Measurements from ENCODE around the gene MYADML2.
"Not testable (repeated sequence)": the region's sequence is repeated elsewhere in the genome, so short reads cannot be mapped to it uniquely, and the experiment has no call there.

The MYADML2 gene

DNA sequence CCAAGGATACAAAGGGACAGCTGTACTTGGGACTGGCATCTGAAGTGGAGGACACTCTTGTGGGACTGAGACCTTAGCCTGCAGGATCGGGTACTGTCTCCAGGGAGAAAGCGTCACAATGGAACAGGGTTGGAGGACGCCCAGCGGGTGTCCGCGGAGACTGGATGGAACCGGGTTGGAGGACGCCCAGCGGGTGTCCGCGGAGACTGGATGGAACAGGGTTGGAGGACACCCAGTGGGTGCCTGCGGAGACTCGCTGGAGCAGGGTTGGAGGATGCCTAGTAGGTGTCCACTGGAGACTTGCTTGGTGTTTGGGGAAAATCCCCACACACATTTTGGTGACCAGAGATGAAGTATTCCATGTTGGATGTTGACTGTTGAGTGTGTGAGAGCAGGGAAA, at the start of gene MYADML2:
Gene MYADML2 (minus strand): TSS at position 45 of the 400 bp plus-strand sequence. CDS start 5,492 bp downstream, outside the sequence.
- no peak for DNase-seq (ENCODE audit: insufficient read length, low spot score)
- FAIRE-seq = no peak

GRCh38 chr17:81996232-81996756, 49.3 kb upstream of the MYADML2 start:
- FAIRE-seq (no peak), DNase-seq (ENCODE audit: insufficient read length, low spot score) (no peak)

DNA sequence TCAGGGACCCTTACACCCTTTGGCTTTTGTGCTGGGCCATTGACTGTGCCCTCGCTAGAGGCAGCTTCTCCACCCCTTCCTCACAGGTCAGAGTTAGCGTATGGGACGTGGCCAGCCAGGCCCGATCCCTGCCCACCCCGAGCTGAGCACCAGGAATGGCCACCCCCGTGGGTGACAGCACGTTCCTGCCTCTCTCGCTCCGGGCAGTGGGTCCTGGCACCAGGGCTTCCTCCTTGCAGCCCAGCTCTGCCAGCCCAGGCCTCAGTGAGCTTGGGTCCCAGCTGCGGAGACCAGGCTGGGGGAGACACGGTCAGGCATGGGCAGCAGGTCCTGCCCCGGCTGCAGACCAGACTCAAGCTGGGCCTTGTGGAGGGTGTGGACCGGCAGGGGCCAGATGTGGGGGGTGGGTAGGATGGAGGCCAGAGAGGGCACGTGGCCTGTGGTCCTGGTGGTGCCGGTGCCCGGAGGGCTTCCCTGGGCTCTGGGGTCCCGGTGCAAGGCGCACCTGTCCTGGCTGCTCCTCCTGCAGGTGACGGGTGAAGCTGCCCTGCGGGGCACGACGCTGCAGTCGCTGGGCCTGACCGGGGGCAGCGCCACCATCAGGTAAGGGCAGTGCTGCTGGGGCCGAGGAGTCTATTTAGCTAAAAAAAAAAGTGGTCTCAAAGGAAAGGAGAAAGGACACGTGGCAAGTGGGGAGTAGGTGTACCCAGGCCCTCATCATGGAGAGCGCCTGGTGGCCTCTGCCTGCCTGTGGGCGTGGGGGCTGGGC, 48.6 kb upstream of the MYADML2 start:
- FAIRE-seq = no peak
- no peak for DNase-seq (ENCODE audit: insufficient read length, low spot score)

DNA sequence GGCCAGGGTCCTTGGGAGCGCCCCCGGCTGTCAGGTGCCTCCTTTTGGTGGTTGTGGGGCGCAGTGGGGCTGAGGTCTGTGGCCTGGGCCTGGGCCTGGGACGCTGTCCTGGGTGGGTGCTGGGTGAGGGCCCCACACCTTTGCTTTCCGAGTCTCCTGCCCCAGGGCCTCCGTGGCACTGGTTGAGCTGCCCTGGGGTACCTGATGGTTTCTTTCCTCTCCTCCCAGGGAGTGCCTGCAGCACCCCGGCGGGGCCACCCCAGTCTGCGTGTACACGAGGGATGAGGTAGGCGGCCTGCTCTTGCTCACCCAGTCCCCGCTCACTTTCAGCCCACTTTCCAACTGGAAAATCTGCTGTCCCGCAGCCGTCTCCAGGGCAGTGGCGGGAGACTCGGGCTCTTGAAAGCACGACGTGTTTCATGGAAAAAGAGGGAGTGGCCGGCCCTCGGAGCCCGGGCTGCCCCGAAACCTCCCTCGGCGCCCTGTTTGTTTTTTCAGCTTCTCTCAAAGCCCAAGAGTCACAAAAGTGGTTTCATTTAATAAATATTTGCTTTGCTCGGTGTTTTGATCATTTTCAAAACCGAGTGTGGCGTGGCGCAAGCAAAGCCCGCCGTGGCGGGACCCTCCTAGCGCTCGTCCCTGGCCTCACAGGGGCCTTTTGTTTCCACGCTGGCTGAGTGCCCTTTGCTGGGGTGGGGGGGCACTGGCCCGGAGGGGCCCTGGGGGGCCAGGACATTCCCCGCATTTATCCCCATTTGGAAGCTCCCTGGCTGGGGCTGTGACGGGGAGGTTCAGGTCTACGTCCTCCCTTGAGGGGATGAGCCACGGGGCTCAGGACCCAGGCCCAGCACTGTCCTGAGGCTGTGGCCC, 47.8 kb upstream of the MYADML2 start:
- FAIRE-seq = no peak
- no peak for DNase-seq (ENCODE audit: insufficient read length, low spot score)

- FAIRE-seq = no peak
Measured at GRCh38 chr17:81993729-81994592, 46.9 kb upstream of the MYADML2 start.

DNA sequence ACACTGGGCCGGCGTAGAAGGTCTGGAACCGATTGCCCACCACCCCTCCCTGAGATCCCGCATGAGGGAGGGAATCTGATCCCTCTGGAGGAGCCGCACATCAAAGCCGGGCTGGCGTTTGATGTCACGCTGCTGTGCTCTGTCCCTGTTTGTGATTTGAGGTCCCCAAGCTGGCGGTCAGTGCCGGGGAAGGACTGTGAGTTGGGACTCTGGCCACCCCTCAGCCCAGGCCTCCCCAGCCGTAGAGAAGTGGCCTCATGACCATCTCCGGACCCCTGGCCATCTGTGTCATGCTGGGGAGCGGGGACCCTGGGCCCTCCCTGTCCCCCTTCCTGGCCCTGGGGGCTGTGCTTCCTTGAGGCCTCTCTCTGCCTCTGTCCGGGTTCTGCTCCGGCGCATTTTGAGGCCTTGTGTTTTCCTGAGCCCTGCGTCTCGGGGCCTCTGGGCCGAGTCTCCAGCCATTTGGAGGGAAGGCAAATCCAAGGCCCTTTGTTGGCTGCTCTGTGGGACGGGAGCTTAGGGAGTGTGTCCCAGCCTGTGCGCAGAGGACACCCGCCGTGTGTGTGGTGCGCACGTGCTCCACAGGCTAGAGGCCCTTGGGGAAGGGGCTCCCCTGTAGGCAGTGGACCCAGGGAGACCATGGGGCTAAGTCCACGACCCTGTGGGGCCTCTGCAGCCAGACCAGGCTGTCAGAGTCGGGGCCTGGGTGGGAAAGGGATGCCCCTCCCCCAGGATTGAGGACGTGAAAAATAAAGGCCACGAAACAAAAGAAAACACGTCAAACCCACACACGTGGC, 45.5 kb upstream of the MYADML2 start:
- no peak for FAIRE-seq
- DNase-seq (ENCODE audit: insufficient read length, low spot score) = no peak

More at GRCh38 chr17:81993729-81994592, 46.9 kb upstream of the MYADML2 start:
- DNase-seq (ENCODE audit: insufficient read length, low spot score) = no peak

- DNase-seq (ENCODE audit: insufficient read length, low spot score) (no peak), FAIRE-seq (no peak)
Measured at GRCh38 chr17:81991684-81992305, 44.8 kb upstream of the MYADML2 start.

DNA sequence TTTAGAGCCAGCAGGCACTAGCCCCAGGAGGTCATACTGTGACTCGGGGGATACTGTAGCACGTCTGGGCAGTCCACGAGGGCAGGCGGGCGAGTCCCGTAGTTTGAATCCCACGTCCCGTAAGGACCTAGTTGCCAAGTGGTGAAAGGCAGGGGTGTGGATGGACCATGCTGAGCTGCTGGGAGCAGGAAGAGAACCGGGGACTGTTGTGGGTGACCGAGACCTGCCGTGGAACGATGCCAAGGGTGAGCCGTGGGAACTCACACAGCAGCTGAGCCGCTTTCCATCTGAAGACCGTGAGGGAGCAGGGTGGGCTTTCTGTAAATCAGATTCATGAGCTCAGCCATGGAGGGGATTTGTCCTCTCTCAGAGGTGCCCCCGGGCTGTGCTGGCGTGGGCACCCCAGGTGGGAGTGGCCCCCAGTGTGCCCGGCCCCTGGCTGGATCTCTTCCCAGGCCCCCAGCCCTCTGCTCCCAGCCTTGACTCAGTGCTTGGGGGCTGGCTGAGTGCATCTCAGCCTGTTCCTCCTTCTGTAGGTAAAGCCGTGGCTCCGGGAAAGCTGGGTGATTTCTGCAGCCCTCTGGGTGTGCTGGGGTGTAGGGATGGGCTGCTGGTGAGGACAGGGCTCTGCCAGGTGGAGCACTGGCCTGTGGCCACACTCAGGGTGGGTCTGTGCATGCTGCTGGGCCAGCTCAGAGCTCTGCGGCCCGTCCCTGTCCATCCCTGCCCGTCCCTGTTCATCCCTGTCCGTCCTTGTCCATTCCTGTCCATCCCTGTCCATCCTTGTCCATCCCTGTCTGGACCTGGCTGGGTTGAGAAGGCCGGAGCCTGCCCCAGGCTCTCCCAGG, 44.0 kb upstream of the MYADML2 start:
- DNase-seq (ENCODE audit: insufficient read length, low spot score) (no peak), FAIRE-seq (no peak)

DNA sequence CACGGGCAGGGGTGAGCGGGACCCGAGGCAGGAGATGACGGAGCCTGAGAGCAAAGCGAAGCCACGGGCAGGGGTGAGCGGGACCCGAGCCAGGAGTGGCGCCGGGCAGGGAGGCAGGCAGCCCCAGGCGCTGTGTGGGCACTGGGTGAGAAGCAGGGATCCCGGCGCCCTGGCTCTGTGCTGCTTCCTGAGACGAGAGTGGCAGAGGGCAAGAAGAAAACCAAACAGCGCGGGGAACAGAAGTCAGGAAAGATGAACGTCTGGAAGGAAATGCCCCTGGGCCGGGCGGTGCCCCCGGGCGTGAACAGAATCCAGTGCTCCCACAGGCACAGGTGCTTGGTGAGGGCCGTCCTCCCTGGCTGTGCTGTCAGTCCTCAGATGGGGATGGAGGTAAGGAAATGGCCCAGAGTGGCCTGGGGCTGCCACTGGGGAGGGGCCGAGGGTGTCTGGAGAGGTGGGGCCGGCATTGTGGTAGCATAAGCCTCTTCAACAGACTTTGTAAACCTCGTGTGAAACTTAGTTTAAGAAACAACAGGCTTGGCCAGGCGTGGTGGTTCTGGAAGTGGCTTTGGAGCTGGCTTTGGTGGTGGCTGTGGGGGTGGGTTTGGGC, 40.2 kb upstream of the MYADML2 start:
- no peak for DNase-seq (ENCODE audit: insufficient read length, low spot score)

DNA sequence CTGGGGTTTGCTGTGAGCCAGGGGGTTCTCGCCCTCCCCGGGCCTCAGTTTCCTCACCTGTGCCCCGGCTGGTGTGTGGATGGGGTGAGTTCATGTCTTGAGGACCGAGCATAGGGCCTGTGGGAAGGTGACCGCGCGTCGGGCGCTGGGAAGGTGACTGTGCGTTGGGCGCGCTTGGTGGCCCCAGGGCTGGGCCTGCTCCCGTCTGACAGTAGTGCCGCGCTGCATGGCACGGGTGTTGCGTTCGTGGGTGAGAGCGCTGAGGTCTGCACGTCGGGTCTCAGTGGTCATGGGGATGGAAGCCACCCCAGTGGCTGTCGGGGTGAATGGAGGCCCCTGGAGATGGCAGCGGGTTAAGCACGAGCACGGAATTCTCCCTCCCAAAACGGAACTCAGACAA, 39.6 kb upstream of the MYADML2 start:
- DNase-seq (ENCODE audit: insufficient read length, low spot score) (no peak), FAIRE-seq (no peak)

More for the DNA sequence above, 40.2 kb upstream of the MYADML2 start:
- no peak for FAIRE-seq

GRCh38 chr17:81984773-81985410, 37.9 kb upstream of the MYADML2 start:
- FAIRE-seq = no peak
- no peak for DNase-seq (ENCODE audit: insufficient read length, low spot score)

DNA sequence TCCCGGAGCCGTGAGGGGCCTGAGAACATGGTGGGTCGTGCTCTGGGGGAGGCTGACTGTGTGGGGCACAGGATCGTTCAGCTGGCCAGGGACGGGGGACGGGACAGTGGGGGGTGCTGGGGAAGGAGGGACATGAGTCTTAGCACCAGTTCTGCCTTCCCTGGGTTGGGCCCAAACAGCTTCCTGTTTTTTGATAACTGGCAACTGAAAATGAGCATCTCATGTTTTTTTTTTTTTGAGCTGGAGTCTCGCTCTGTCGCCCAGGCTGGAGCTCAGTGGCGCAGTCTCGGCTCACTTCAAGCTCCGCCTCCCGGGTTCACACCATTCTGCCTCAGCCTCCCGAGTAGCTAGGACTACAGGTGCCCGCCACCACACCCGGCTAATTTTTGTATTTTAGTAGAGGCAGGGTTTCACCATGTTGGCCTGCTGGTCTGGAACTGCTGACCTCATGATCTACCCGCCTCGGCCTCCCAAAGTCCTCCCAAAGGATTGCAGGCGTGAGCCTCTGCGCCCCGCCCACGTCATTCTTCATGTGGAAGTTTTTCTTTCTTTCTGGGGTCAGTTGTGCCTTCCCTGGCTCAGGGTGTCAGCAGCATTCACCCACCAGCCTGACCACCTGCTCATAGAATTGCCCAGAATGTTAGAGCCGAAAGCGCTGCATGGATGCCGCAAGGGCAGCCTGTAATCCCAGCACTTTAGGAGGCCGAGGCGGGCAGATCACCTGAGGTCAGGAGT, 36.8 kb upstream of the MYADML2 start:
- DNase-seq (ENCODE audit: insufficient read length, low spot score) (no peak), FAIRE-seq (no peak)

GRCh38 chr17:81983011-81983638, 36.1 kb upstream of the MYADML2 start:
- FAIRE-seq (no peak), DNase-seq (ENCODE audit: insufficient read length, low spot score) (no peak)

GRCh38 chr17:81981511-81981910, 34.5 kb upstream of the MYADML2 start:
- not testable (repeated sequence) for FAIRE-seq; DNase-seq (ENCODE audit: insufficient read length, low spot score)

- FAIRE-seq (no peak), DNase-seq (ENCODE audit: insufficient read length, low spot score) (no peak)
Measured at GRCh38 chr17:81980707-81981343, 33.8 kb upstream of the MYADML2 start.

DNA sequence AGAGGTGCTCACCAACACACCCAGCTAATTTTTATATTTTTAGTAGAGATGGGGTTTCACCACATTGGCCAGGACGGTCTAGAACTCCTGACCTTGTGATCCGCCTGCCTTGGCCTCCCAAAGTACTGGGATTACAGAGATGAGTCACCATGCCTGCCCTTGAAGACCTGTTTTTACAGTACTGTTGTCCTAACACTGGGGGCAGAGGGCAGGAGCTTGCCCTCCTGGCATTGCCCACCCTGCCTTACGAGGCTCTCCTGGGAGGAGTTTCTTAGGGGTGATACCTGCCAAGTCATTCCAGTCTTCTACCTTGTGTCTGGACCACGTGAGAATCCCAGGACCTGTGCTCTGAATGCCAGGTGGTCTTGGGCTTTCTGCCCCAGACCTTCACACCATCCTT, 33.1 kb upstream of the MYADML2 start:
- FAIRE-seq = no peak
- DNase-seq (ENCODE audit: insufficient read length, low spot score) = no peak

Data from GM19239 (cell line).